Lower leg skin (tissue), 4 donors: ENCODE data around the gene KCNN3. TPM values are rescaled to one million over a fixed set of nuclear protein-coding genes. Genes with fewer than 3 reads are reported as not detected.

ENCODE experiments used
- DNase-seq, 2 donors: peaks; one replicate each; pipeline ENCODE4 v3.0.0-alpha.2; 2019; ENCODE audit warnings: low spot score in 2 of 2
- H3K4me3 ChIP-seq: fragments of 200-600 bp; sonication (generic); 2 replicates; pipeline ENCODE4 v1.5.1; 2017; ENCODE audit warnings: mild to moderate bottlenecking, low read depth; ENCODE audit not compliant: poor library complexity, severe bottlenecking
- CTCF ChIP-seq, 3 donors: fragments of 450-650 bp; IDR thresholded peaks; one replicate each; pipeline ENCODE4 v1.5.1; 2016; ENCODE audit warnings: antibody characterized with exemption in 3 of 3, mild to moderate bottlenecking in 3 of 3, moderate library complexity in 2 of 3
- POLR2A ChIP-seq, 2 donors: fragments of 450-650 bp; IDR thresholded peaks; one replicate each; pipeline ENCODE4 v1.6.1; 2016 to 2017; ENCODE audit warnings: antibody characterized with exemption in 2 of 2, mild to moderate bottlenecking in 1 of 2, moderate library complexity in 1 of 2
- WGBS, 2 donors: methylation state at CpG; one replicate each; pipeline ENCODE4 v1.1.5; 2018; 5-methylcytosine and 5-hydroxymethylcytosine counted together
- intact Hi-C: fragments of 100-400 bp; cut with DNase I; formaldehyde crosslinking; loops from one replicate; pipeline ENCODE4 v1.15.0; 2023; ENCODE audit warnings: low total_unique reads
- total RNA-seq, 4 donors: library from RNA; depleted of rRNA; stranded (reverse); fragments of >200 nt; gene quantifications; one replicate each; pipeline ENCODE4 v1.1.0, GENCODE V29; 2016

KCNN3 gene
- total RNA-seq, 4 donors from 2014 or later: 0.13 to 2.1 (median 0.36) TPM

DNA sequence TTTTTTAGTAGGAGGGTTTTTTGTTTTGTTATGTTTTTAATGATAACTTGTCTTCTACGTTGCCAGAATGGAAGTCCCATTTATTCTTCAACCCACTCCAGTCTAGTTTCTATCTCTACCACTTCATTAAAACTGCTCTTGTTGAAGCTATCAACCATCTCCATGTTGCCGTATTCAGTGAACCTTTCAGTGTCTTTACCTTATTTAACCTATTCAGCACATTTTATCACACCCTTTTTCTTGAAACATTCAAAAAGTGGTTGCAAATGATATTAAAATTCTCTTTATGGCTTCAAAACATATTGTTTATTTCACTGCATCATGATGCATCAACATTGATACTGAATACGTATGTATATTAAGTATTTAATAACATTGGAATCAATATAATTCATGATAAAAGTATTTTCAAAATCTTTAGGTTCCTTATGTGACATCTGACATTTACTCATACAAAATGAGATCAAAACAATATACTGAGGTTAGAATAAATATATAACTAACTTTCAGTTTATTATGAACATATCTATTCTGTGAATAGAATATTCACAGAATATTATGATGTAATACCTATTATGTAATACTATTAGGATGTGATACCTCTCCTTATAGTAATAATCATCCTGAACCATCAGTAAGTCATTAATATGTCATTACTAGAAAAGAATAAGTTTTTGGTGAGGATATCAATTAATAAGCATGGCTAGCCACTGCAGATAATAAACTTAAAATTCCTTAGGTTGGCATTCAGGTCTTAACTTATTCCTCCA lies 210.1 kb downstream of the KCNN3 start:
- no peak for TF ChIP-seq POLR2A (IDR thresholded peaks at IDR 0.05)
- TF ChIP-seq CTCF (IDR thresholded peaks at IDR 0.05): no peak
- intact Hi-C loops: no loop called here
- DNase-seq: no peak
- 83 to 84% methylated on average over 3 of the region's 3 CpGs for WGBS, 2 donors
- H3K4me3 ChIP-seq: no peak overlapping the region

- H3K4me3 ChIP-seq: no peak overlapping the region
- TF ChIP-seq CTCF (IDR thresholded peaks at IDR 0.05) (no peak), POLR2A (IDR thresholded peaks at IDR 0.05) (no peak)
- intact Hi-C loops: no loop called here
- DNase-seq: no peak
- 37 to 43% methylated on average over 2 of the region's 2 CpGs for WGBS, 2 donors
Observed at GRCh38 chr1:154657556-154657955, 212.5 kb downstream of the KCNN3 start.

DNA sequence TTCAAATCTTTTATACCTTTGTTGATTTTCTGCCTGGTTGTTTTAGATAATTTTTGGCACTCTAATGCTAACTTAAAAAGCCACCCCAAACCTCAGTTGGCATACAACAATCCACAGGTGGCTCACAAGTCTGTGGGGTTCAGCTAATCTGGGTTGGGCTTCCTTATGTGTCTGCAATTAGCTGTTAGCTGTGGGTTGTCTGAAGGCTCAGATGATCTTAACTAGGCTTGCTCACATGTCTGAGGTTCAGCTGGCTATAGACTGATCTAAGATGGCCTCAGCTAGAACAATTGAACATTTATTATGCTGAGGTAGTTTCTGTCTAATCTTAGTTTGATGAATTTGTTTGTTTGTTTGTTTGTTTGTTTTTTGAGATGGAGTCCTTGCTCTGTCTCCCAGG lies 217.2 kb downstream of the KCNN3 start:
- TF ChIP-seq POLR2A (IDR thresholded peaks at IDR 0.05) (no peak), CTCF (IDR thresholded peaks at IDR 0.05) (no peak)
- intact Hi-C loops: no loop called here
- H3K4me3 ChIP-seq: no peak overlapping the region
- no peak for DNase-seq

Other genes with a start within 250 kb of the KCNN3 start
- 10 to 100 TPM; 20.6 to 37.0 (median 33.3) TPM for gene PMVK, start 66.4 kb upstream of the KCNN3 start, total RNA-seq
- gene PBXIP1, start 85.8 kb upstream of the KCNN3 start, total RNA-seq: 10 to 100 TPM; 52.1 to 84.1 (median 63.7) TPM
- gene PYGO2, start 91.5 kb upstream of the KCNN3 start, total RNA-seq: 10 to 100 TPM; 31.9 to 38.0 (median 36.3) TPM
- gene SHC1, start 100.5 kb upstream of the KCNN3 start, total RNA-seq: 10 to 100 TPM; 45.4 to 68.9 (median 66.4) TPM
- 10 to 100 TPM; 40.0 to 58.7 (median 45.3) TPM for gene CKS1B, start 104.4 kb upstream of the KCNN3 start, total RNA-seq
- gene FLAD1, start 113.1 kb upstream of the KCNN3 start, total RNA-seq: 10 to 100 TPM; 38.7 to 45.3 (median 41.6) TPM
- gene LENEP, start 123.3 kb upstream of the KCNN3 start, total RNA-seq: 1 to 10 TPM in 1 of 4 donors, not detected in 3; 1.4 TPM
- gene ZBTB7B, start 132.5 kb upstream of the KCNN3 start, total RNA-seq: 100 to 1,000 TPM; 270 to 295 (median 286) TPM
- gene DCST2, start 163.5 kb upstream of the KCNN3 start, total RNA-seq: 10 to 100 TPM in 1 of 4 donors, 1 to 10 TPM in 3; 3.8 to 11.5 (median 6.3) TPM
- 1 to 10 TPM in 2 of 4 donors, under 1 TPM in 2; 0.38 to 3.6 (median 0.87) TPM for gene DCST1, start 163.5 kb upstream of the KCNN3 start, total RNA-seq
- 100 to 1,000 TPM; 232 to 289 (median 279) TPM for gene ADAM15, start 181.0 kb upstream of the KCNN3 start, total RNA-seq
- gene EFNA4, start 193.5 kb upstream of the KCNN3 start, total RNA-seq: 10 to 100 TPM; 29.5 to 66.6 (median 52.9) TPM
- 100 to 1,000 TPM; 111 to 150 (median 129) TPM for gene EFNA3, start 208.6 kb upstream of the KCNN3 start, total RNA-seq